Astrocyte of the spinal cord (primary cell): ENCODE results near the gene PCBP3.
"Not testable (repeated sequence)": the region's sequence is repeated elsewhere in the genome, so short reads cannot be mapped to it uniquely, and the experiment has no call there.

Experiments used
- DNase-seq: peaks from one replicate; pipeline ENCODE4 v3.0.0; 2011; ENCODE audit warnings: low read depth, low spot score
- H3K4me3 ChIP-seq: 2 replicates; pipeline ENCODE4 v1.5.1; 2011; ENCODE audit warnings: low read depth, mild to moderate bottlenecking, low read length, moderate library complexity
- in situ Hi-C: cut with HindIII; loops from 2 replicates; pipeline ENCODE4 v1.10.0; 2017; ENCODE audit warnings: low sequenced_read_pairs
- TF ChIP-seq, protein P1 (sequence below): IDR thresholded peaks from 2 replicates; pipeline ENCODE4 v1.5.1; 2012; ENCODE audit warnings: low read depth, mild to moderate bottlenecking, low read length, inconsistent platforms

Gene PCBP3

DNA sequence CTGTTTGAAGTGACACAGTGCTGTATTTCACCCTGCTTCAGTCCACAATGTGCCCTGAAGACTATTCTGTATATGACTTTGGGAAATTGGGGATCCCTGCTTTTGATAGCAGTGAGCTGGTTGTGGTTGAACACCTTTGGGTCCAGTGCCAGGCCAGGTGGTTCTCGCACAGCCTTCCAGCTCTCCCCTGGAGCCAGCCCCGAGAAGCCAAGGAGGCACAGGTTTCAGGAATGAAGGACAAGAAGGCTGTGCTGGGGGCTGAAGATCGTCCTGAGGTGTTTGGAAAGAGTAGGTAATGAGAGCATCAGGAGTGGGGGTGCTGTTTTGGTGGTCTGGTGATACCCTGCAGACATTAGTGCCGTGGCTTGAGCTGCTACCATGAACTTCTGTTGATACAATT, 206.7 kb downstream of the PCBP3 start:
- TF ChIP-seq, protein P1, sequence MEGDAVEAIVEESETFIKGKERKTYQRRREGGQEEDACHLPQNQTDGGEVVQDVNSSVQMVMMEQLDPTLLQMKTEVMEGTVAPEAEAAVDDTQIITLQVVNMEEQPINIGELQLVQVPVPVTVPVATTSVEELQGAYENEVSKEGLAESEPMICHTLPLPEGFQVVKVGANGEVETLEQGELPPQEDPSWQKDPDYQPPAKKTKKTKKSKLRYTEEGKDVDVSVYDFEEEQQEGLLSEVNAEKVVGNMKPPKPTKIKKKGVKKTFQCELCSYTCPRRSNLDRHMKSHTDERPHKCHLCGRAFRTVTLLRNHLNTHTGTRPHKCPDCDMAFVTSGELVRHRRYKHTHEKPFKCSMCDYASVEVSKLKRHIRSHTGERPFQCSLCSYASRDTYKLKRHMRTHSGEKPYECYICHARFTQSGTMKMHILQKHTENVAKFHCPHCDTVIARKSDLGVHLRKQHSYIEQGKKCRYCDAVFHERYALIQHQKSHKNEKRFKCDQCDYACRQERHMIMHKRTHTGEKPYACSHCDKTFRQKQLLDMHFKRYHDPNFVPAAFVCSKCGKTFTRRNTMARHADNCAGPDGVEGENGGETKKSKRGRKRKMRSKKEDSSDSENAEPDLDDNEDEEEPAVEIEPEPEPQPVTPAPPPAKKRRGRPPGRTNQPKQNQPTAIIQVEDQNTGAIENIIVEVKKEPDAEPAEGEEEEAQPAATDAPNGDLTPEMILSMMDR, result no peak

DNA sequence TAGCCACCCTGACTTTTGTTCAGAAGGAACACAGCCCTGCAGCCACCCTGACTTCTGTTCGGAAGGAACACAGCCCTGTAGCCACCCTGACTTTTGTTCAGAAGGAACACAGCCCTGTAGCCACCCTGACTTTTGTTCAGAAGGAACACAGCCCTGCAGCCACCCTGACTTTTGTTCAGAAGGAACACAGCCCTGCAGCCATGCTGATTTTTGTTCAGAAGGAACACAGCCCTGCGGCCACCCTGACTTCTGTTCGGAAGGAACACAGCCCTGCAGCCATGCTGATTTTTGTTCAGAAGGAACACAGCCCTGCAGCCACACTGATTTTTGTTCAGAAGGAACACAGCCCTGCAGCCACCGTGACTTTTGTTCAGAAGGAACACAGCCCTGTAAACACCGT, 208.9 kb downstream of the PCBP3 start:
- in situ Hi-C loops, H3K4me3 ChIP-seq, DNase-seq: not testable (repeated sequence)

More for the DNA sequence above, 206.7 kb downstream of the PCBP3 start:
- no peak for DNase-seq
- in situ Hi-C loops, result no loop called here
- no peak overlapping the region for H3K4me3 ChIP-seq

GRCh38 chr21:45852886-45853400, 209.4 kb downstream of the PCBP3 start:
- in situ Hi-C loops, result no loop called here
- H3K4me3 ChIP-seq, result no peak overlapping the region
- TF ChIP-seq, protein P1, result no peak
- no peak for DNase-seq

GRCh38 chr21:45853703-45854342, 210.3 kb downstream of the PCBP3 start:
- DNase-seq, result no peak
- in situ Hi-C loops, result no loop called here
- TF ChIP-seq, protein P1, result no peak

GRCh38 chr21:45854690-45855247, 211.2 kb downstream of the PCBP3 start:
- TF ChIP-seq, protein P1, result no peak
- no peak overlapping the region for H3K4me3 ChIP-seq
- DNase-seq, result no peak
- in situ Hi-C loops, result no loop called here

More at GRCh38 chr21:45853703-45854342, 210.3 kb downstream of the PCBP3 start:
- H3K4me3 ChIP-seq, result no peak overlapping the region

DNA sequence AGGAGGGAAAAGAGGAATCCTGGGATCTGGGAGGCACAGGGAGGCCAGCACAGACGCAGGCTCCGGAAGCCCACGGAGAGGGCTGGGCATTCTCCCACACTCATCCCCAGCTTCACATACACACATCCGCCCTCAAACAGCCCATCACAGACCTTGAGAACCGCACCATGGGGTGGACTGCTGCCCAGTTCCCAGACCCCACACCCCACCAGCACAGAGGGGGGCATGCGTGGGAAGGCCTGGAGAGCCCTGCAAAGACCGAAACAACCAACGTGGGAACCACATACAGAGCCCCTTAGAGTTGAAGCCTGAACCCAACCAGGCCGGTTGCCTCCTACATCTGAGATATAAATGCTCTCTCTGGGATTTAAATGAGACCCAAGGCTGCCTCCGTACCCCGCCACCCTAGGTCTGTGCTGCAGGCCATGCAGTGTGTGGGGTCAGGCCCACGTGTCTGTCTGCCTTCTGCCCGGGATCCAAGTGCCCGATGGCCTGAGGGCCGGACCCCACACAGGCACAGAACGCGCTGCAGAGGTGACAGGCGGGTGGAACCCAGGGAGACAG, 211.8 kb downstream of the PCBP3 start:
- no peak for DNase-seq
- H3K4me3 ChIP-seq, result no peak overlapping the region
- TF ChIP-seq, protein P1, result no peak
- in situ Hi-C loops, result no loop called here

DNA sequence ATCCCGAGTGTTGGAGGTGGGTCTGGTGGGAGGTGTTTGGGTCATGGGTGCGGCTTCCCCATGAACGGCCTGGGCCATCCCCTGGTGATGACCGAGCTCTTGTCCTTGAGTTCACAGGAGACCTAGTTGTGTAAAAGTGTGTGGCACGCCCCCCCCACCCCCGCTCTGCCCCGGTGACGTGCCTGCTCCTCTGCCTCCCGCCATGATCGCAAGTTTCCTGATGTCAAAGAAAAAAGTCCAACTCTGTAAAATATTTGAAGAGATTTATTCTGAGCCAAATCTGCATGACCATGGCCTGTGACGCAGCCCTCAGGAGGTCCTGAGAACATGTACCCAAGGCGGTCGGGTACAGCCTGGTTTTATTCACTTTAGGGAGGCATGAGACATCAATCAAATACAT, 212.9 kb downstream of the PCBP3 start:
- no peak for DNase-seq
- in situ Hi-C loops, result no loop called here
- TF ChIP-seq, protein P1, result no peak

More for the DNA sequence above, 212.9 kb downstream of the PCBP3 start:
- H3K4me3 ChIP-seq, result no peak overlapping the region
